Keratinocyte (primary cell): ENCODE data around the gene MFSD12.

Experiments used
- EZH2 ChIP-seq: IDR thresholded peaks from one replicate; pipeline ENCODE4 v1.6.1; 2012; ENCODE audit warnings: inconsistent platforms, mild to moderate bottlenecking, low read length, moderate library complexity
- TF ChIP-seq, protein P1 (sequence below), 3 experiments: IDR thresholded peaks in 1 of 3; conservative IDR thresholded peaks in 1 of 3; optimal IDR thresholded peaks in 1 of 3; 2 replicates in 2 of 3; 3 replicates in 1 of 3; pipeline versions ENCODE3 to v1.5.1; 2011; ENCODE audit warnings: low read length in 3 of 3, mild to moderate bottlenecking in 3 of 3, moderate library complexity in 2 of 3, control low read depth in 1 of 3, inconsistent platforms in 1 of 3; ENCODE audit not compliant: insufficient read depth in 2 of 3; ENCODE audit errors: extremely low read depth in 1 of 3

DNA sequence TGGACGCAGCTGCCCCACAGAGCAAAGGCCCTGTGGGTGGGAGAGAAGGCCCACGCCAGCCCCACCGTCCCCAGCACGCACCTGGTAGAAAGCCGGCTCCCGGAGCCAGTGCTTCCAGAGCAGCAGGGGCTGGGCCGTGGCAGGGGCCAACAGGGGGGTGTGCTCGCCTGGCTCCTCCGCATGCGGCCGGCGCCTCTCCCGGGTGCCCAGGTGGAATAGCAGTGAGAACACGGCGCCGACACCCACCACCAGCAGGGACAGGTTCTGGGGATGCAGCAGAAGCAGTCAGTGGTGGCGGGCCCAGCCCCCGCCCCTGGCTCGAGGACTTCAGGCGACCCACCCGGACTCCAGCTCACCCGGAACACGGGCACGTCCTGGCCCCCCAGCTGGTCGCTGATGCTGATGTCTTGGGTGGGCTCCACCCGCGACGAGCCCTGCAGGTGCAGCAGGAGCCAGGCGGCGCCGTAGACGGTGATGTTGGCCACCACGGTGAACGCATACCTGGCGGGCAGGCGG lies 9.6 kb downstream of the MFSD12 start:
- TF ChIP-seq, protein P1, sequence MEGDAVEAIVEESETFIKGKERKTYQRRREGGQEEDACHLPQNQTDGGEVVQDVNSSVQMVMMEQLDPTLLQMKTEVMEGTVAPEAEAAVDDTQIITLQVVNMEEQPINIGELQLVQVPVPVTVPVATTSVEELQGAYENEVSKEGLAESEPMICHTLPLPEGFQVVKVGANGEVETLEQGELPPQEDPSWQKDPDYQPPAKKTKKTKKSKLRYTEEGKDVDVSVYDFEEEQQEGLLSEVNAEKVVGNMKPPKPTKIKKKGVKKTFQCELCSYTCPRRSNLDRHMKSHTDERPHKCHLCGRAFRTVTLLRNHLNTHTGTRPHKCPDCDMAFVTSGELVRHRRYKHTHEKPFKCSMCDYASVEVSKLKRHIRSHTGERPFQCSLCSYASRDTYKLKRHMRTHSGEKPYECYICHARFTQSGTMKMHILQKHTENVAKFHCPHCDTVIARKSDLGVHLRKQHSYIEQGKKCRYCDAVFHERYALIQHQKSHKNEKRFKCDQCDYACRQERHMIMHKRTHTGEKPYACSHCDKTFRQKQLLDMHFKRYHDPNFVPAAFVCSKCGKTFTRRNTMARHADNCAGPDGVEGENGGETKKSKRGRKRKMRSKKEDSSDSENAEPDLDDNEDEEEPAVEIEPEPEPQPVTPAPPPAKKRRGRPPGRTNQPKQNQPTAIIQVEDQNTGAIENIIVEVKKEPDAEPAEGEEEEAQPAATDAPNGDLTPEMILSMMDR (optimal IDR thresholded peaks at IDR 0.05 in 1 of 3, IDR thresholded peaks at IDR 0.05 in 1 of 3, conservative IDR thresholded peaks at IDR 0.05 in 1 of 3; ENCODE audit: extremely low read depth in 1 of 3, insufficient read depth in 2 of 3, low read length in 3 of 3) = no peak
- no peak for TF ChIP-seq EZH2
